Measurements from ENCODE around the gene LDLRAD4.

Gene LDLRAD4

GRCh38 chr18:13392899-13393298, 174.3 kb downstream of the LDLRAD4 start:
- H3K9ac ChIP-seq (ENCODE audit: low read length), result no peak overlapping the region
- H3K9me2 ChIP-seq (replicated peaks; ENCODE audit: insufficient read depth, low read length), result no peaks in the 10 kb centered on the region
- no peak overlapping the region for H3K27ac ChIP-seq (ENCODE audit: low read depth, low read length)
- no peak overlapping the region for H2AFZ ChIP-seq (ENCODE audit: low read depth, low read length, severe bottlenecking)
- no peaks in the 10 kb centered on the region for H3K9me3 ChIP-seq (ENCODE audit: insufficient read depth, low read length)
- no peak for TF ChIP-seq CTCF (IDR thresholded peaks at IDR 0.05; ENCODE audit: insufficient read depth, low read length, poor library complexity, severe bottlenecking)
- no peak for TF ChIP-seq EZH2phosphoT487 (conservative IDR thresholded peaks at IDR 0.05; ENCODE audit: low read length)
- no peaks in the 10 kb centered on the region for H3K36me3 ChIP-seq (ENCODE audit: low read length)
- no peaks in the 10 kb centered on the region for H3K79me2 ChIP-seq (ENCODE audit: insufficient read depth, low read length)
- no peaks in the 10 kb centered on the region for H3K27me3 ChIP-seq (ENCODE audit: low read length)
- no peaks in the 10 kb centered on the region for H4K20me1 ChIP-seq (ENCODE audit: low read depth, low read length)
- no peak overlapping the region for H3K4me2 ChIP-seq (ENCODE audit: low read depth, low read length, poor library complexity, severe bottlenecking)
- no peak overlapping the region for H3K4me3 ChIP-seq (ENCODE audit: insufficient read depth, low read length, poor library complexity, severe bottlenecking)
- H3F3A ChIP-seq (ENCODE audit: insufficient read depth), result no peaks in the 10 kb centered on the region

- H3K9me3 ChIP-seq (ENCODE audit: insufficient read depth, low read length), result no peaks in the 10 kb centered on the region
- no peak overlapping the region for H3K27ac ChIP-seq (ENCODE audit: low read depth, low read length)
- no peaks in the 10 kb centered on the region for H4K20me1 ChIP-seq (ENCODE audit: low read depth, low read length)
- no peak overlapping the region for H2AFZ ChIP-seq (ENCODE audit: low read depth, low read length, severe bottlenecking)
- no peaks in the 10 kb centered on the region for H3K79me2 ChIP-seq (ENCODE audit: insufficient read depth, low read length)
- no peak overlapping the region for H3K4me3 ChIP-seq (ENCODE audit: insufficient read depth, low read length, poor library complexity, severe bottlenecking)
- TF ChIP-seq CTCF (IDR thresholded peaks at IDR 0.05; ENCODE audit: insufficient read depth, low read length, poor library complexity, severe bottlenecking) (no peak), EZH2phosphoT487 (conservative IDR thresholded peaks at IDR 0.05; ENCODE audit: low read length) (no peak)
- no peaks in the 10 kb centered on the region for H3K9me2 ChIP-seq (replicated peaks; ENCODE audit: insufficient read depth, low read length)
- H3F3A ChIP-seq (ENCODE audit: insufficient read depth), result no peaks in the 10 kb centered on the region
- H3K27me3 ChIP-seq (ENCODE audit: low read length), result no peaks in the 10 kb centered on the region
- no peaks in the 10 kb centered on the region for H3K36me3 ChIP-seq (ENCODE audit: low read length)
- no peak overlapping the region for H3K4me2 ChIP-seq (ENCODE audit: low read depth, low read length, poor library complexity, severe bottlenecking)
- no peak overlapping the region for H3K9ac ChIP-seq (ENCODE audit: low read length)
Observed at GRCh38 chr18:13393338-13393737, 174.8 kb downstream of the LDLRAD4 start.

GRCh38 chr18:13394801-13395200, 176.2 kb downstream of the LDLRAD4 start:
- H3K36me3 ChIP-seq (ENCODE audit: low read length), result no peaks in the 10 kb centered on the region
- no peaks in the 10 kb centered on the region for H3F3A ChIP-seq (ENCODE audit: insufficient read depth)
- TF ChIP-seq CTCF (IDR thresholded peaks at IDR 0.05; ENCODE audit: insufficient read depth, low read length, poor library complexity, severe bottlenecking) (no peak), EZH2phosphoT487 (conservative IDR thresholded peaks at IDR 0.05; ENCODE audit: low read length) (no peak)

More at GRCh38 chr18:13394801-13395200, 176.2 kb downstream of the LDLRAD4 start:
- H3K9me3 ChIP-seq (ENCODE audit: insufficient read depth, low read length), result no peaks in the 10 kb centered on the region
- no peak overlapping the region for H3K4me2 ChIP-seq (ENCODE audit: low read depth, low read length, poor library complexity, severe bottlenecking)
- H2AFZ ChIP-seq (ENCODE audit: low read depth, low read length, severe bottlenecking), result no peak overlapping the region
- H3K9ac ChIP-seq (ENCODE audit: low read length), result no peak overlapping the region
- H3K79me2 ChIP-seq (ENCODE audit: insufficient read depth, low read length), result no peaks in the 10 kb centered on the region
- H3K4me3 ChIP-seq (ENCODE audit: insufficient read depth, low read length, poor library complexity, severe bottlenecking), result no peak overlapping the region
- no peak overlapping the region for H3K27ac ChIP-seq (ENCODE audit: low read depth, low read length)
- no peaks in the 10 kb centered on the region for H3K27me3 ChIP-seq (ENCODE audit: low read length)
- H4K20me1 ChIP-seq (ENCODE audit: low read depth, low read length), result no peaks in the 10 kb centered on the region
- no peaks in the 10 kb centered on the region for H3K9me2 ChIP-seq (replicated peaks; ENCODE audit: insufficient read depth, low read length)

Measured in SU-DHL-6 (cell line).